OCI-LY7 (cell line): Measurements from ENCODE around the gene CCDC9B. TPM values are rescaled to one million over a fixed set of nuclear protein-coding genes. Genes with fewer than 3 reads are reported as not detected.

Experiments
- BruUV-seq: library from RNA; stranded (reverse); fragments of 400-500 nt; replicated peaks from 2 replicates; lab custom pipeline; 2021; lab: Mats Ljungman, UMichigan
- CTCF ChIA-PET: fragments of 300-600 bp; sonication (Branson Sonifier 250); formaldehyde crosslinking; loops from one replicate; lab custom pipeline; 2022; ENCODE audit warnings: antibody characterized with exemption; ENCODE audit not compliant: unreplicated experiment; lab: Charles Lee
- POLR2A ChIA-PET: fragments of 300-600 bp; sonication (Branson Sonifier 250); formaldehyde crosslinking; loops from one replicate; lab custom pipeline; 2022; ENCODE audit warnings: antibody characterized with exemption; lab: Charles Lee
- DNase-seq: peaks from one replicate; pipeline ENCODE4 v3.0.0-alpha.2; 2015; ENCODE audit warnings: low spot score
- H2AFZ ChIP-seq: fragments of 200-600 bp; sonication (generic), shearing (Covaris generic); 2 replicates; pipeline ENCODE4 v1.6.1; 2014; ENCODE audit warnings: mild to moderate bottlenecking, antibody characterized with exemption, low read length, moderate library complexity
- H3K27ac ChIP-seq: fragments of 200-600 bp; sonication (generic); 2 replicates; pipeline ENCODE4 v1.5.1; 2014; ENCODE audit warnings: mixed run types, low read depth, mild to moderate bottlenecking, moderate library complexity, low read length, inconsistent platforms; ENCODE audit not compliant: poor library complexity, severe bottlenecking
- H3K36me3 ChIP-seq: fragments of 200-600 bp; sonication (generic); 2 replicates; pipeline ENCODE4 v1.6.1; 2014; ENCODE audit warnings: mild to moderate bottlenecking, antibody characterized with exemption, low read length, moderate library complexity, mixed read lengths; ENCODE audit not compliant: insufficient read depth
- H3K4me1 ChIP-seq: fragments of 200-600 bp; sonication (generic); 2 replicates; pipeline ENCODE4 v1.5.1; 2014; ENCODE audit warnings: mild to moderate bottlenecking, low read length; ENCODE audit not compliant: insufficient read depth, poor library complexity, severe bottlenecking
- H3K4me2 ChIP-seq: fragments of 200-600 bp; sonication (generic); 2 replicates; pipeline ENCODE4 v1.6.1; 2014; ENCODE audit warnings: mild to moderate bottlenecking, low read length
- H3K4me3 ChIP-seq: fragments of 200-600 bp; sonication (generic); 2 replicates; pipeline ENCODE4 v1.5.1; 2014; ENCODE audit warnings: mild to moderate bottlenecking, low read depth, low read length; ENCODE audit not compliant: poor library complexity, severe bottlenecking
- H3K79me2 ChIP-seq: fragments of 200-600 bp; sonication (generic); 2 replicates; pipeline ENCODE4 v1.6.1; 2016; ENCODE audit warnings: low read depth, mild to moderate bottlenecking, low read length, moderate library complexity, mixed read lengths; ENCODE audit not compliant: insufficient read depth
- H3K9me2 ChIP-seq: fragments of 200-600 bp; sonication (generic); 2 replicates; pipeline ENCODE4 v1.6.1; 2016; ENCODE audit warnings: mild to moderate bottlenecking, low read length, mixed read lengths; ENCODE audit not compliant: insufficient read depth
- H3K9me3 ChIP-seq: fragments of 200-600 bp; sonication (generic); 2 replicates; pipeline ENCODE4 v1.6.1; 2014; ENCODE audit warnings: mild to moderate bottlenecking, mixed run types, low read length, mixed read lengths
- H4K20me1 ChIP-seq: fragments of 200-600 bp; sonication (generic); 2 replicates; pipeline ENCODE4 v1.6.1; 2014; ENCODE audit warnings: mild to moderate bottlenecking, antibody characterized with exemption, low read length, moderate library complexity, mixed read lengths; ENCODE audit not compliant: insufficient read depth
- EZH2phosphoT487 ChIP-seq: fragments of 200-600 bp; sonication (generic); IDR thresholded peaks from 2 replicates; pipeline ENCODE4 v1.6.1; 2018; ENCODE audit warnings: low read depth, borderline replicate concordance, mild to moderate bottlenecking, mixed run types, antibody characterized with exemption, low read length, moderate library complexity, mixed read lengths
- intact Hi-C: fragments of 100-400 bp; cut with micrococcal nuclease; formaldehyde crosslinking; loops from one replicate; pipeline ENCODE4 v1.10.0; 2022; ENCODE audit not compliant: unreplicated experiment
- total RNA-seq, 2 experiments: library from RNA; depleted of rRNA in 1 of 2; stranded (reverse); fragments of >200 nt in 1 of 2; shearing (Covaris generic) in 1 of 2; gene quantifications; 2 replicates each; pipeline ENCODE4 v1.2.3, GENCODE V29; 2014 to 2022
- TF ChIP-seq, protein P1 (sequence below): fragments of 200-600 bp; sonication (generic); conservative IDR thresholded peaks from 2 replicates; pipeline ENCODE4 v1.5.1; 2014; ENCODE audit warnings: mild to moderate bottlenecking, antibody characterized with exemption, low read length, moderate library complexity, mixed read lengths

The CCDC9B gene
- total RNA-seq, 2 experiments from 2014 or later = 1.4 TPM; not detected in 1

DNA sequence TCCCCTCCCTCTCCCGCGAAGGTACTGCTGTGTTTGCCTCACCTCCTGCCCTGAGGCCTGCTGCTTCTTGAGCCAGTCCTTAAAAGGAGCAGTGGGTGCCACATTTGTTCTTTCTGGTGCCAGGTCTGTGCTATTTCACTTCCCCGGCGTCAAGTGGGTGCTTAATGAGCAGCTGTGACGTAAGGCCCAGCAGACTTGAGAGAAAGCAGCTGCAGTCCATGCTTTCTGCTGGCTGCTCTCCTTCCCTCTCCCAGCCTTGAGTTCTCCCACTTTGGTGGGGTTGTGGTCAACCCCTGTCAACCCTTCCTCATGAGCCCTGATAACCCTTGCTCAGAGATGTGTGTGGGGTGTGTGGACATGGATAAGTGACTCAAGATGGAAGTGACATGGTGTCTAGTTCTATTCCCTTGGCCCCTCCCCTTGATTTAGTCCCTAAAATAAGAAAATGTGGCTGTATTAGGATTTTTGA, 10.3 kb downstream of the CCDC9B start:
- BruUV-seq = no TSS peak
- intact Hi-C loops = no loop called here
- ChIA-PET POLR2A (interaction anchor here (0.6 kb wide), 1 partner anchor 43 kb away, joined by 3 read pairs; no protein-coding TSS in a partner anchor), CTCF (no interaction called here)
- Histone ChIP-seq H3K9me2 (no peaks in the 10 kb centered on the region), H3K36me3 (no peaks in the 10 kb centered on the region), H3K79me2 (no peaks in the 10 kb centered on the region), H4K20me1 (no peaks in the 10 kb centered on the region), H3K9me3 (no peaks in the 10 kb centered on the region), H3K27ac (no peak overlapping the region), H3K4me1 (peaks cover 8% of the 10 kb centered on the region), H3K4me3 (no peak overlapping the region), H2AFZ (no peak overlapping the region), H3K4me2 (no peak overlapping the region)
- DNase-seq = no peak
- TF ChIP-seq EZH2phosphoT487 = no peak

DNA sequence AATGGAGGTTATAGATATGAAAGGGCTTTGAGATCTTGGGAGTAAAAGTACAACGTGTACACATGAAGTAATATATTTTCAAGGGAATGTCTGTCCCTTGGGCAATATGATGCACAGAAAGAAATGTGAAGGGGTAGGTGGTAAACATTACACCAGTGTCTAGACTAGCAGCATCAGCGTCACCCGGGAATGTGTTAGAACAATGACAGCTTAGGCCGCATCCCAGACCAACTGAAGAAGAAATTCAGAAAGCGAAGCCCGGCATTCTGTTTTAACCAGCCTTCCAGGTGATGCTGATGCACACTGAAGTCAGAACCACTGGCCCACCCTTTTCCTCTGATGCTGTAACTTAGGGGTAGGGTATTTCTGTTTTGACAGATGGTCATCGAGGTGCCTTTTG, 10.9 kb downstream of the CCDC9B start:
- no peak overlapping the region for H3K27ac ChIP-seq
- intact Hi-C loops = no loop called here
- ChIA-PET POLR2A (no interaction called here), CTCF (no interaction called here)
- BruUV-seq = no TSS peak
- no peak overlapping the region for H3K4me2 ChIP-seq
- no peak overlapping the region for H3K4me3 ChIP-seq
- peaks cover 8% of the 10 kb centered on the region for H3K4me1 ChIP-seq
- H3K9me3 ChIP-seq = no peaks in the 10 kb centered on the region
- no peak for DNase-seq
- H2AFZ ChIP-seq = no peak overlapping the region
- no peaks in the 10 kb centered on the region for H3K79me2 ChIP-seq
- H3K36me3 ChIP-seq = no peaks in the 10 kb centered on the region
- H3K9me2 ChIP-seq = no peaks in the 10 kb centered on the region
- TF ChIP-seq, protein P1, sequence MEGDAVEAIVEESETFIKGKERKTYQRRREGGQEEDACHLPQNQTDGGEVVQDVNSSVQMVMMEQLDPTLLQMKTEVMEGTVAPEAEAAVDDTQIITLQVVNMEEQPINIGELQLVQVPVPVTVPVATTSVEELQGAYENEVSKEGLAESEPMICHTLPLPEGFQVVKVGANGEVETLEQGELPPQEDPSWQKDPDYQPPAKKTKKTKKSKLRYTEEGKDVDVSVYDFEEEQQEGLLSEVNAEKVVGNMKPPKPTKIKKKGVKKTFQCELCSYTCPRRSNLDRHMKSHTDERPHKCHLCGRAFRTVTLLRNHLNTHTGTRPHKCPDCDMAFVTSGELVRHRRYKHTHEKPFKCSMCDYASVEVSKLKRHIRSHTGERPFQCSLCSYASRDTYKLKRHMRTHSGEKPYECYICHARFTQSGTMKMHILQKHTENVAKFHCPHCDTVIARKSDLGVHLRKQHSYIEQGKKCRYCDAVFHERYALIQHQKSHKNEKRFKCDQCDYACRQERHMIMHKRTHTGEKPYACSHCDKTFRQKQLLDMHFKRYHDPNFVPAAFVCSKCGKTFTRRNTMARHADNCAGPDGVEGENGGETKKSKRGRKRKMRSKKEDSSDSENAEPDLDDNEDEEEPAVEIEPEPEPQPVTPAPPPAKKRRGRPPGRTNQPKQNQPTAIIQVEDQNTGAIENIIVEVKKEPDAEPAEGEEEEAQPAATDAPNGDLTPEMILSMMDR = no peak
- TF ChIP-seq EZH2phosphoT487 = no peak
- no peaks in the 10 kb centered on the region for H4K20me1 ChIP-seq

DNA sequence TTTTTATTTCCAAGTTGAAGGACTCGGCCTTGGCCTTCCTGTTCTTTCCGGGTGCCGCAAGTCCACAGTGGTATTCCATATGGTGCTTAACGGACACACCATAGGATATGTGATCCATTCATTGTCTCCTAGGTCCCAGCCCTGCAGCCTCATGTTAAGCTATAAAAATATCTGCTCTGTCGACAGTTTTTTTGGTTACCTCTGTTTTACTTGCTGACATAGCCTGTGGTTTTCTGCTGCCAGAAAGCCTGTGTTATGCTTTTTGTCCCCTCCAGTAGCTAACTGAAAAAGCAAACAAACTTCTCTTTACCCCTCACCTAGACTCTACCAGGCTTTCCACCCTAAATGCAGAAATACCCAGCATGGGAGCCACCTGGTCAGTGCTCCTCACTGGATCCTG, 12.0 kb downstream of the CCDC9B start:
- BruUV-seq = no TSS peak
- ChIA-PET POLR2A (no interaction called here), CTCF (interaction anchor here (0.5 to 1.0 kb wide), 2 partner anchors 8 to 35 kb away, joined by 3 to 4 read pairs; no protein-coding TSS in a partner anchor)
- Histone ChIP-seq H3K9me2 (no peaks in the 10 kb centered on the region), H3K36me3 (no peaks in the 10 kb centered on the region), H4K20me1 (no peaks in the 10 kb centered on the region), H3K4me2 (no peak overlapping the region), H3K27ac (no peak overlapping the region), H2AFZ (no peak overlapping the region), H3K9me3 (no peaks in the 10 kb centered on the region), H3K4me3 (no peak overlapping the region), H3K79me2 (no peaks in the 10 kb centered on the region), H3K4me1 (no peaks in the 10 kb centered on the region)
- no peak for DNase-seq
- TF ChIP-seq, protein P1 = no peak
- TF ChIP-seq EZH2phosphoT487 = no peak
- intact Hi-C loops = no loop called here
